ENCODE data around the gene ARL10.

ARL10 gene

DNA sequence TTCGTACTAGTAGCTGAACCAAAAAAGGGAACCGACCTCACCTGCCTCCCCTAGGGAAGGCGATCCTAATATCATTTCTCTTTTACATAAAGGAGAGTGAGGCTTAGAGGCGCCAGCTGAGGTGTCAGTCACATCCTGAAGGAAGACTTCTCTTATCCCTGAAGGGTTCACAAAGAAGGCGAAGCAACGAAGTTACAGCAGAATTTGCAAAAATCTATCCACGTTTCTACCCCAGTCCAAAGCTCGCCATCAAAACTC, 3.1 kb upstream of the ARL10 start:
- DNase-seq, result no peak

DNA sequence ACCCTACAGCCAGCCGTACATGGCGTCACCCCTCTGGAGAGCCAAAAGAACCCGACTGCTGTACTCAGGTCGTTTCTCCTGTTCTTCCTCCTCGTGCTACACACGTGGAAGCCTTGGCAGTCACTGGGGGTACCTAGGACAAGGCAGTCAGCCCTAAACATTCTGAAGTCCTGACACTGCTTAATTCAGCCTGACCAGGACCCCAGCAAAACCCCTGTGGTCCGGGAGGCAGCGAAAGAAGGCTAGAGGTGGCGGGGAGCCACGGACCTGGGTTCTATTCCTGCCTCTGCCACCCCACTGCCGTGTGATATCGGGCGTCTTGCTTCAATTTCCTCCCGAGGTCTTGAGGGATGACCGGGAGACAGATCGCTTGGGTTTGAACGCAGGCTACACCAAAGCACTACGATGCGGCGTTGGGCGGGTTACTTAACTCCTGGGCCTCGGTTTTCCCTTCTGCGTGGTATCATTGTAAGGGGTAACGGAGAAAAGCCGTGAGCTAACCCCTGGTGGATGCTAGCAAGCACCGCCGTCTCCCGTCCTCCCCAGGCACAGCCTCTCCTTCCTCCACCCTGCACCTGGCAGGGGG, 429 bp upstream of the ARL10 start:
- DNase-seq, result no peak

DNA sequence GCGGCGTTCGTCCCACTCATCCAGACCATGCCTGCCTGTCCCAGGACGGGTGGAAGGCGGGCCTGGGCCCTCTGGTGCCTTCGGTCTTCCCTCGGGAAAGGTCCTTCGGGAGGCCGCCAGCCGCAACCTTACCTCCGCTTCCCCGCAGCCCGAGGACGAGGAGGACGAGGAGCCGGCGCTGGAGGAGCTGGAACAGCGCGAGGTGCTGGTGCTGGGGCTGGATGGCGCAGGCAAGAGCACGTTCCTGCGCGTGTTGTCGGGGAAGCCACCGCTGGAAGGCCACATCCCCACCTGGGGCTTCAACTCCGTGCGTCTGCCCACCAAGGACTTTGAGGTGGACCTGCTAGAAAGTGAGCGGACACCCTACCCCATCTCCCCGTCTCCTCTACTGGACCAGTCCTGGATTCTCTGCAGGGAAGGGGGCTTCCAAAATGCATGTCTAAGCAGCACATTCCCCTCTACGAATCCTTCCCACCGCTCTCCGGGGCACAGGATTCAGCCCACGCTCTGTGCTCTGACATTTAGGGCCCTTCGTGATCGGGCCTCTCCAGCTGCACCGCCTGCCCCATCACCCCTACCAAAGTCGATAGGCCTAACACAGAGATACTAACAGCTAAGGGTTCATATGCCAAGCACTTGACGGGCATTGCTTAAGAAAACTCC, 1.1 kb downstream of the ARL10 start:
- no peak for DNase-seq

DNA sequence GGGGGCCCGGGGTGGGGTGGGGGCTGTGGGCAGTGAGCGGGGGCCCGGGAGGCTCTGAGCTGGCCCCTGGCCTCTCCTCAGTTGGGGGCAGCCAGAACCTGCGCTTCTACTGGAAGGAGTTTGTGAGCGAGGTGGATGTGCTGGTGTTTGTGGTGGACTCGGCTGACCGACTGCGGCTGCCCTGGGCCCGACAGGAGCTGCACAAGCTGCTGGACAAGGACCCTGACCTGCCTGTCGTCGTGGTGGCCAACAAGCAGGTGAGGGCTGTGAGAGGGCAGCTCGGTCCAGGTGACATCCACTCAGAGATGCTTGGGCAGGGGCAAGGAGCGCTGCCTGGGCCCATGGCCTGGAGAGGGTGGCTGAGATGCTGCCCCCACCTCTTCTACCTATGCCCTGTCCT, 3.4 kb downstream of the ARL10 start:
- DNase-seq, result no peak

DNA sequence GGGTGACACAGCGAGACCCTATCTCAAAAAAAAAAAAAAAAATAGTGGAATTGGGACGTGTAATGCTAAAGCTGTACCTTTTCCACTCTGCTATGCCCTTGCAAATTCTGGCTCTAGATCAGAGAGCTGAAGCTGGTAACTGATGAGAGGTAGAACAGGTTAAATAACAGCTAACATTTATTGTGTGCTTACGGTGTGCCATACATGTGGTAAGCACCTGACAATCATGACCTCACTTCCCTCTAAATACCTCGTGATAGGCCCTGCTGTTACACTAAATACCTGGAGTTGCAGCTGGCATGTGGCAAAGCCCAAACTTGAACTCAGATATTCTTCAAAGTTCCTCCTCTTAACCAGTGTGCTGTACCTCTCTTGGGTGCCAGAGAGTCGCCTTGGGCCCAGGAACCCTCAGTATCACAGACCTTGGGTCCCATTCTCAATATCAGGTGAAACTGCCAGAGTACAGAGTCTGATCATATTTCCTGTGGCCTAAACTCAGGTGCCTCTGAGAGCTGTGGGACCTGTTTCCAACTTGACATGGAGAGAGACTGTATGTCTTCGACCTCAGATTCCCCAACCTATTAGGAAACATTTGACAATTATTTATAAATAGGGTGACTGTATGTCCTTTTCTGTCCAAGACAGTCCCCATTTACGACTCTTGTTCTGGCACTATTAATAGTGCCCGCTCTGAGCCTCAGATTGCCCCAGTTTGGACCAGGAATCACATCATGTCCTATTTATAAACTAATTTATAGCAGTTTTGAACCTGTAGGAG, 4.8 kb downstream of the ARL10 start:
- no peak for DNase-seq

DNA sequence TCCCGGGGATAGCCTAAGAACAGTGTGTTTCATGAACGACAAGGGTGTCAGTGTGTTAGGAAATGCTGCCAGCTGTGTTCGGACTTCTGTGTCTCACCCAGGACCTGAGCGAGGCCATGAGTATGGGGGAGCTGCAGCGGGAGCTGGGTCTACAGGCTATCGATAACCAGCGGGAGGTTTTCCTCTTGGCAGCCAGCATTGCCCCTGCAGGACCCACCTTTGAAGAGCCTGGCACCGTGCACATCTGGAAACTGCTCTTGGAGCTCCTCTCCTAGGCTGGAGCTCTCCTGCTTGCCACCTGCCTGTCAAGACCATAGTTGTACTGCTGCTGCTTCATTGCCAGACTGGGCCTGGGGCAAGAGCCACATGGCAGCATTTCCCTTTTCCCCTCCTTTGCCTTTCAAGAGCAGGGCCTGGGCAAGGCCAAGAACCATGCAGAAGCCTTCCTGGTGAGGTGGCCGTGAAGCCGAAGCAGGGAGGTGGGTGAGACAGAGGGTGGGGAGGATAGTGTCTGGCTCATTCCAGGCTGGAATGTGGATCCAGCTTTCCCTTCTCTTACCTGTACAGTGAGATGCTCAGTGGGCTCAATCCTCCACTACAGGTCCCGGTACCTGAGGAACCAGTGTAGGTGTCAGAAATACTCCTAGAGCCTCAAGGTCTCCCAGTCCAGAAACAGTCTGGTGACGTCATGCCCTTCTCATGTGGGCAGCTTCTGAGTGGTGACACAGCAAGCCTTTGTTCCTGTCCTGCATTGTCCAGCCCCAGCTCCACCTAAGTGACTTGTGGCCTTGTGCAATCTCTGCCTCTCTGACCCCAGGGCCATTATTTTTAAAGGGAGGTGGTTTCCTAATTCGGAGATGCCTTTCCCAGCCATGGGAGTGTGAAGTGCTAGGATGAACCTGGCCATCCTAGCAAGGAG, 6.6 kb downstream of the ARL10 start:
- DNase-seq, result no peak

DNA sequence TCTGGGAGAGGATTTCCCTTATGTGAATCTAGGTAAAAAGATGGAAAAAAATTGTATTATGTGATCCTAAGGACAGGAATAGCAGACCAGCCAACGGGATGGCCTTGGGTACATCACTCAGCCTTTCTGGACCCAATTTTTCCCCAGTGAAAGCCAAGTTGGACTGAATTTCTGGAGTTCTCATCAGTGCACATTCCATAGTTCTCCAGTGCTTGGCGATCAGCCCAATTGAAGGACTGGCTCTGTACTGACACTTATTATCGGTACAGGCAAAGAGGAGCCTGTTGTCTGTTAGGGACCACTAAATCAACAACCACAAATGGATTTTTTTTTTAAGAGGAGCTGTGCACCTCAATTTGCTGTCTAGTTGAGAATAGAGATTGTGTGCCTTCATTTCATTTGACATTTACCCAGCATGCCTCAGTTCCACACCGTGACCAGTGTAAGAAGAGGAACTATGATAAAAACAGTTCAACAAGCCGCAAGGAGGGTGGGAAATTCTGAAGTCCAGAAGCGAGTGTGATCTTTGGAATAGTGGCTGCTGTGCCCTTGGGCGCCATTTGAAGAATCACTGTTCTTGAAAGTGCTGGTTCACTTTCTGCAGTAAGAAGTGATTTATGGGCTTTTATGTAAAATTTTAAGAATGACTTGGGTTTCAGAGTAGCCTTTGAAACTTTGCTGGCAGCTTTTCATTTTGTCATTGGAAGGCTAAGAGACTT, 8.0 kb downstream of the ARL10 start:
- DNase-seq, result no peak

DNA sequence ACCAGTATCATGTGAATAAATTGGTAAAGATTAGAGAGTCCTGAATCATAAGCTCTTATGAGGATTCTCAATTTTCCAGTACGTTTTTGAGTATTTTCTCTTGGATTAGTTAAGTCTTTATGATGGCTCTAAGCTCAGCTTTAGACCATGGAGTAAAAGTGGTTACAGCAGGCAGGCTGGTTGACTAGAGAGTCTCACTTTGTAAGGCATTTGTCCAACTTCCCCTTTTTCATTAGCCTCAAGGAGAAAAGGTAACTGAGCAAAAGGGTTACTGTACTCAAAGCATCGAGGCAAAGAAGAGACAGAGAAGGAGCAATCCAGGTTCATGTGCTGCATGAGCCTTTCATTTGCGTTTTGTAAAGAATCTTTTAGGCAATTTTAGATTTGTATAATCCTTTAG, 14.6 kb downstream of the ARL10 start:
- no peak for DNase-seq

DNA sequence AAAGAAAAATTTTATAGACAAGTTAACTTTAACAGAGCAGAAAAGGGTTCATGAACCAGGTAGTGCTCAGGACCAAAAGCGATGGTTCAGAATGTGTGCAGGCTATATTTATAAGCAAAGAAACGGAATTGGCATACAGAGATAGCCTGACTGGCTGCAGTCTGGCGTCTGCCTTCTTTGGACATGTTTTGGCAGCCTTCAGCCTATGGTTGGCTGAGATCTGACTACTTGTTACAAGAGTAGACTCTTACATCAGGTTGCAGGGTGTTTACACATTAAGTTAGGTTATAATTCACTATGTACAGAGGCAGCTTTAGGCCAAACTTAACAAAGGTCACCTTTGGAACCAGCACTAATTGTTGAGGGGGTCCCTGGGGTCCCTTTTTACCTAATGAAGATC, 16.1 kb downstream of the ARL10 start:
- no peak for DNase-seq

DNA sequence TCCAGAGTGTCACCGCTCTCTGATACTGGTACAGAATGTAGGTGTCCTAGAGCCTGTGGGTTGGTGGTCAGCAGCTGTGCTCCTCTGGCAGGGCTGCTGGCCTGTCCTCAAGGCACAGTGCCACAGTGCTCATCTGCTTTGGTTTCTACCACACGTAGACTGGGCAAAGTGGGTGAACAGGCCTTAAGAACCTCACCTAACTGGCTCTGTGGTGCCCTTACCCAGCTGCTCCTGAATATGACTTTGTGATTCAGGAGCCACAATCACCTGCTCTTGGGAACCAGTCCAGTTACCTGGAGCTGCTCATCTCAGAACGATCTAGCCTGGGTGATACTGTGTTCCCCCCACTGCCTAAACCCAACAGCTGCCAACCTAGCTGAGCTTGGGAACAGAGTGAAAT, 16.7 kb downstream of the ARL10 start:
- no peak for DNase-seq

DNA sequence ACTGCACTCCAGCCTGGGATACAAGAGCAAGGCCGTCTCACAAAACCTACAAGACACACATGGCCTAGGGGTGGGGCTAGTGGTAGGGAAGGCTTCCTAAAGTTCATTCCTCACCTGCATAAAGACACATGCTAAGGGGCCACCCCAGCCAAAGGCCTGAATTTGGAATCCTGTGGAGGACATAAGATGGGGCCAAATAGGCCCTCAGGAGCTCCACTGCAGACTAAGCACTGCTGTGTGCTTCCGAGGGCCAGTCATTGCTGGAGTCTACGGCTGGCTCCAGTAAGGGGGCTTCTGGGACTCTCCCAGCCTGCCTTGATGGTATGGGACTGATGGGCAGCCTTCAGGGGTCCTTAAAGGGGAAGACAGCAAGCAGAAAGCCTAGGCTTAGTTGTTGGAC, 17.4 kb downstream of the ARL10 start:
- DNase-seq, result no peak

DNA sequence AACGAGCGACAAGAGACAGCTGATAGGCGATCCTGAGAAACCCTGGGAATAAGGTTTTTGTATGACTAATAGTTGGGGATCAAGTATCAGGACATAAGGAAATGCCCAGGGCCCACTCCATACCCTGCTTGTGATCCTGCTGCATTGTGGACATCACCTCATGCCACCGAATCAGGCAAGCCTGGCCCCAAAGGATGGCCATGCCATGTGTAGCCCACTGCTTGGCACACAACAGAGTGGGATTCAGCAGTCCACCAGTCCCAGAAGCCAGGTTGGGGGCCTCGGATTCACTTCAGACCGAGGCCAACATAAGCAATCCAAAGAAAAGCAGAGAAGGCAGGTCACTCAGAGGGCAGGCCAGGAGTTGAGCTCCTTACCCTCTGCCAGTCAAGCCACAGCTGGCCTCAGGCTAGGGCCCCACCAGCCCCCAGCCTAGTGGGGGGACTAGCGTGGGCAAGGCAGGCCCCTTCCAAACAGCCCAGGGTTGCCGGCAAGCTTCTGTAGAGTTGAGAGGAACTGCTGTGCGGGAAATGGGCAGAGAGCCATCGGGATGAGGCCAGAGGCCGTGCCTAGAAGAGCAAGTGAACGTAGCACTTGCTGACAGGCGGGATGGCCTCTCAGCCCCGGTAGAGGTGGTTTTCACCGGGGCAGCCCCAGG, 18.1 kb downstream of the ARL10 start:
- no peak for DNase-seq

DNA sequence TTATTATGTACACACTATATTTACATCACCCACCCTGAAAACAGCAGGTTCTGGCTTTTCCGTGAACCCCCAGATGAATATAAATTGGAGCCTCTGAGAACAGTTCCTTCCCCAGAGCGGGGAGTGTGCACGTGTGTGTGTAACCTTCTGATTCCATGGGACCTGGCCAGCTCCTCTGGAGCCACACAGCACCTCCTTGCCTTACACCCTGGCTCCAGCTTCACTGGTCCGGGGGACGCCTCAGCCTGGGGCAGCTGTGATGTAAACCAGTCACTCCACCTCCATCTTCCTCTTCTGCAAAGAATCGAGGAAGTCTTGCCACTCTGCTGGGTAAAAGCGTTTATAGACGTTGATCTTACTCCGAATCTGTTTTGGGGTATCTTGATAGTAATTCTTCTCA, 18.7 kb downstream of the ARL10 start:
- DNase-seq, result no peak

DNA sequence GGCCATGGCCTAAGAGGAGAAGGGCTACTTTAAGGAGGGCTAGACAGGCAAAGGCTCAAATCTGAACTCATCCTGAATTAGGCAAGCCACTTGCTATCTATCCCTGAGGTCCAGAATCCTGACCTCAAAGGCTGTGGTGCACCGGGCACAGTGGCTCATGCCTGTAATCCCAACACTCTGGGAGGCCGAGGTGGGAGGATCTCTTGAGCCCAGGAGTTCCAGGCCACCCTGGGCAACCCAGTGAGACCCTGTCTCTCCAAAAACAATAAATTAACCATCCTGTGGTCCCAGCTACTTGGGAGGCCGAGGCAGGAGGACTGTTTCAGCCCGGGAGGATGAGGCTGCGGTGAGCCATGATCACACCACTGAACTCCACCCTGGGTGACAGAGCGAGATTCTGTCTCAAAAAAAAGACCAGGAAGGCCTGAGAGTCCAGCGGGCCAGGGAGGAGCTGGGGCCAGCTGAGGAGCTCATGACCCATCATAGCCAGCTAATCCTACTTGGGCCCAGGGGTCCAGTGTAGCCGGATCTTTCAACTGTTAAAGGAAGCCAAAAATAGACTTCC, 19.2 kb downstream of the ARL10 start:
- no peak for DNase-seq

DNA sequence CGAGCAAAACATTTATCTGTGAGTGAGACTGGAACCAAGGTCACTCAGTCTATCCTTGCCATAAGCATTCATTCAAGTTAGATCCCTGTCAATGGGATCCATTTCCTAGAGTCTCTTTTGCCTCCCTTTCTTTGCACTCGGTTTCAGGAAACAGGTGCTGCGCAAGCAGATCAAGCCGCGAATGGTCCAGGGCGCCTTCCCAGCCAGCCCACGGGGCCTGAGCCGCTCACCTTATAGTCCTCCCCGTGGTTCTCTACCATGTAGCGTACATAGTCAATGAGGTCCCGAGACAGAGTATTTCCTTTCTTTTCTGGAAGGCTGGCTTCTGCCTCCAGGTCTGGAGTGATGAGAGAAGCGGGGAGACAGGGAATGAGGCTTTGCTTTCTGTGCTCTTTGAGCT, 19.7 kb downstream of the ARL10 start:
- no peak for DNase-seq

DNA sequence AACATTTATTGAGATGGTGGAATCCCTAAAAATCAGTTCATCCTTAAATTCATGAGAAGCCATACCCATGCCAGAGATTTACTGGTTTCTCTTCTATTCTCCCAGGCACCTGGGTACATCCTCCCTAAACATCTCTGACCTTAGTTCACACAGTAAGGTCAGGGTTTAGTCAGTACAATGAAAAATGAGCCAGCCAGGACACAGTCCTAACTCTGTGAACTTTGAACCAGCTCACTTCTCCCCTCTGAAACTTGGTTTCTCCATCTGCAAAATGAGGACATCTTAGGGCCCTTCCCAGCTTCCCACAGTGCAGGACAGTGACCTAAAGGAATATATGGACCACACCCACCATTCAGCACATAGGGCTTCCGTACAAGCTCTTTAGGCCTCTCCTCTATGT, 21.2 kb downstream of the ARL10 start:
- DNase-seq, result no peak

DNA sequence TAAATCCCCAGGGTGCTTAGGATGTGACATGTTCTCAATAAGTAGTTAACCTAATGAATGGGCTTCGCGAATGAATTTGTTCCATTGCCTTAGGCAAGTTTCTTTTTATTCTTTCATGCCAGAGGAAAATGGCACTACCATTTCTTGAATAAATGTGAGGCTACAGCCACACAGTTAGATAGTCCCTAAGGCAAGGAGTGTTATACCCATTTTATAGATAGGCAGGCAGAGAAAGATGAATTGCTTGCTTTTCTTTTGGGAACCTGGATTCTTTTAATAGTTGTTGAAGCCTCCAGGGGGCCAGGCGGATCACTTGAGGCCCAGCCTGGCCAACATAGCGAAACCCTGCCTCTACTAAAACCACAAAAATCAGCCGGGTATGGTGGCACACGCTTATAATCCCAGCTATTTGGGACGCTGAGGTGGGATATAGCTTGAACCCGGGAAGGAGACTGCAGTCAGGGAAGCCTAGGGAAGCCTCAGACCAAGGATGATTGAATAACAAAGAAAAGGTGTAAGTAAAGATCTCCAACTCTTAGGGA, 22.2 kb downstream of the ARL10 start:
- DNase-seq, result no peak

DNA sequence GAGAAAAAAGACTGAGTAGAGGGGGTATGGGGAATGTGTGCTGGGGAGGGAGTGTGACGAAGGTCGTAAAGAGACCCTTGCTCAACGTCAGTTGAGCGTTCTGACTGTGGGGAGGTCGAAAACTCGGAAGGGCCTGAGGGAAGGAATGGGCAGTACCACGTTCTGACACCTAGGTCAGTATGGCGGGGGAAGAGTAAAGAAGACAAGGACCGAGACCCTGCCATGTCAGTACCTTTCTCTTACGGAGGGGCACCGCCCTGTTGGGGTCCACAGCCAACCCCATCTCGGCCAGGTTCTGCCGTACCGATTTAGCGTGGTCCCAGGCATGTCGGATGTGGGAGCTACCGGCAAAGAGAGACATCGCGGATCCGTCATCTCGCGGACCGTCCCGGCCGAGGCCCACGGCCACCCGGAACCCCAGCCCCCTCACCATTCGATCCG, 22.7 kb downstream of the ARL10 start:
- no peak for DNase-seq

DNA sequence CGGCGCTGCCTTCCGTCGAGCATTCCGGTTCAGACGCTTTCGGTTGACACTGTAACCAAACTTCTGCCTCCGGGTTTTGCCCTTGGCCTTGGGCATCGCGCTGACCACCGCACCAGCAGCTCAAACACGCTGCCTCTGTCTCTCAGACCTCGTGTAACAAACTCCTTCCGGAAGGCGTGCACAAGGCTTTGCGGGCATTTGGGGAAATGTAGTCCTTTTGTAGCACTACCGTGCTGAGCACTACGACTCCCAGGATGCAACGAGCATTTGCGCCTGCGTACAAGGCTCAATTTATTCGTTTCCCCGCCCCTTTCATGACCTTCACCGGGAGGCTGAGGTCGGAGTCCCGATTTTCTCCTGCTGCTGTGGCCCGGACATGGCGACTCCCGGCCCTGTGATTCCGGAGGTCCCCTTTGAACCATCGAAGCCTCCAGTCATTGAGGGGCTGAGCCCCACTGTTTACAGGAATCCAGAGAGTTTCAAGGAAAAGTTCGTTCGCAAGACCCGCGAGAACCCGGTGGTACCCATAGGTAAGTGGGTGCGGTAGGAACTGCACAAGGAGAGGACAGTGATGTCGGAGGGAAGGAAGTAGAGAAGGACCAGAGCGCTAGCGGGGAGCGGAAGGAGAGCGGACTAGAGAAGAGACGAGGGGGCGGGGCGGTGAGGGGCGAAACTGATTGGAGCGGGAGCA, 23.3 kb downstream of the ARL10 start, which contains the start of the genes HIGD2A and NOP16:
Gene HIGD2A, plus strand, starts transcription at position 308 of the 691 bp plus-strand sequence. Its CDS starts 69 bp downstream, at position 377.
Gene NOP16, minus strand, starts transcription at position 155 of the 691 bp plus-strand sequence. Its CDS starts 59 bp downstream, at position 96.
- DNase-seq, result peak; percentile 99
